Smooth muscle cell of the umbilical artery (primary cell): ENCODE data around the gene NUCB2. TPM values are rescaled to one million over a fixed set of nuclear protein-coding genes. Genes with fewer than 3 reads are reported as not detected.

Source experiments
- total RNA-seq: library from RNA; depleted of rRNA; stranded (reverse); fragments of >200 nt; gene quantifications from 2 replicates; pipeline ENCODE4 v1.2.3, GENCODE V29; 2014

Gene NUCB2
- total RNA-seq = 131 and 216 TPM in 2 replicates

GRCh38 chr11:17276236-17277023 is at the start of gene NUCB2:
Gene NUCB2, plus strand, starts transcription at chr11:17276739. Its CDS starts 18,585 bp downstream, at chr11:17295324.

GRCh38 chr11:17351510-17352176 is 75.1 kb downstream of the NUCB2 start, which contains the start of gene NCR3LG1:
Gene NCR3LG1, plus strand, starts transcription at chr11:17351800. Its CDS starts 170 bp downstream, at chr11:17351970.

Other genes with a start within 250 kb of the NUCB2 start
- 400 and 792 TPM in 2 replicates for gene RPS13, start 199.1 kb upstream of the NUCB2 start, total RNA-seq
- 88.5 and 110 TPM in 2 replicates for gene PIK3C2A, start 68.8 kb upstream of the NUCB2 start, total RNA-seq
- 5.6 and 11.1 TPM in 2 replicates for gene NCR3LG1, start 75.1 kb downstream of the NUCB2 start, total RNA-seq
- gene KCNJ11, start 111.9 kb downstream of the NUCB2 start, total RNA-seq = not detected in 2 replicates
- not detected in 2 replicates for gene ABCC8, start 200.1 kb downstream of the NUCB2 start, total RNA-seq